Kidney epithelial cell (primary cell): ENCODE results near the gene SPEM3. TPM values are rescaled to one million over a fixed set of nuclear protein-coding genes. Genes with fewer than 3 reads are reported as not detected.

Source experiments
- total RNA-seq: library from RNA; depleted of rRNA; stranded (reverse); fragments of >200 nt; gene quantifications from 2 replicates; pipeline ENCODE4 v1.2.3, GENCODE V29; 2015

The SPEM3 gene
- total RNA-seq, 1 donor from 2014 or later: not detected

Other genes with a start within 250 kb of the SPEM3 start
- gene ASGR1, start 249.5 kb upstream of the SPEM3 start, total RNA-seq: 6.9 and 9.0 TPM in 2 replicates
- gene DLG4, start 209.0 kb upstream of the SPEM3 start, total RNA-seq: 6.1 and 12.9 TPM in 2 replicates
- gene ACADVL, start 208.9 kb upstream of the SPEM3 start, total RNA-seq: 219 and 344 TPM in 2 replicates
- gene DVL2, start 194.3 kb upstream of the SPEM3 start, total RNA-seq: 57.1 and 69.8 TPM in 2 replicates
- 41.3 and 53.3 TPM in 2 replicates for gene PHF23, start 189.4 kb upstream of the SPEM3 start, total RNA-seq
- gene GABARAP, start 186.4 kb upstream of the SPEM3 start, total RNA-seq: 277 and 595 TPM in 2 replicates
- 96.0 and 97.1 TPM in 2 replicates for gene CTDNEP1, start 177.1 kb upstream of the SPEM3 start, total RNA-seq
- gene ELP5, start 176.6 kb upstream of the SPEM3 start, total RNA-seq: 20.8 and 29.0 TPM in 2 replicates
- gene CLDN7, start 166.4 kb upstream of the SPEM3 start, total RNA-seq: 248 and 250 TPM in 2 replicates
- 0.38 and 1.1 TPM in 2 replicates for gene SLC2A4, start 147.1 kb upstream of the SPEM3 start, total RNA-seq
- 0.08 and 0.48 TPM in 2 replicates for gene YBX2, start 134.2 kb upstream of the SPEM3 start, total RNA-seq
- 460 and 490 TPM in 2 replicates for gene EIF5A, start 121.2 kb upstream of the SPEM3 start, total RNA-seq
- gene GPS2, start 113.5 kb upstream of the SPEM3 start, total RNA-seq: 73.5 and 76.0 TPM in 2 replicates
- gene NEURL4, start 99.5 kb upstream of the SPEM3 start, total RNA-seq: 16.3 and 29.9 TPM in 2 replicates
- gene ACAP1, start 92.3 kb upstream of the SPEM3 start, total RNA-seq: 0.14 and 3.6 TPM in 2 replicates
- 14.9 and 15.5 TPM in 2 replicates for gene KCTD11, start 76.7 kb upstream of the SPEM3 start, total RNA-seq
- not detected in 2 replicates for gene TMEM95, start 73.7 kb upstream of the SPEM3 start, total RNA-seq
- gene TNK1, start 47.8 kb upstream of the SPEM3 start, total RNA-seq: 4.0 and 13.3 TPM in 2 replicates
- 61.8 and 74.7 TPM in 2 replicates for gene PLSCR3, start 34.3 kb upstream of the SPEM3 start, total RNA-seq
- gene TMEM256, start 24.8 kb upstream of the SPEM3 start, total RNA-seq: 66.9 and 77.1 TPM in 2 replicates
- gene NLGN2, start 21.0 kb upstream of the SPEM3 start, total RNA-seq: 8.3 and 8.4 TPM in 2 replicates
- gene SPEM1, start 8.5 kb upstream of the SPEM3 start, total RNA-seq: not detected in 2 replicates
- gene SPEM2, start 3.2 kb upstream of the SPEM3 start, total RNA-seq: not detected in 2 replicates
- gene TMEM102, start 6.6 kb downstream of the SPEM3 start, total RNA-seq: 31.7 and 34.9 TPM in 2 replicates
- 1.5 and 1.8 TPM in 2 replicates for gene FGF11, start 10.7 kb downstream of the SPEM3 start, total RNA-seq
- 19.0 and 21.6 TPM in 2 replicates for gene CHRNB1, start 16.2 kb downstream of the SPEM3 start, total RNA-seq
- gene ZBTB4, start 50.8 kb downstream of the SPEM3 start, total RNA-seq: 26.3 and 28.3 TPM in 2 replicates
- gene SLC35G6, start 52.6 kb downstream of the SPEM3 start, total RNA-seq: not detected in 2 replicates
- 56.9 and 57.8 TPM in 2 replicates for gene POLR2A, start 55.5 kb downstream of the SPEM3 start, total RNA-seq
- 9.0 and 9.4 TPM in 2 replicates for gene TNFSF12, start 120.2 kb downstream of the SPEM3 start, total RNA-seq
- gene TNFSF13, start 129.9 kb downstream of the SPEM3 start, total RNA-seq: 13.5 and 14.3 TPM in 2 replicates
- 107 and 109 TPM in 2 replicates for gene SENP3, start 133.1 kb downstream of the SPEM3 start, total RNA-seq
- 7.4 and 8.7 TPM in 2 replicates for gene CD68, start 150.8 kb downstream of the SPEM3 start, total RNA-seq
- 161 and 187 TPM in 2 replicates for gene MPDU1, start 155.0 kb downstream of the SPEM3 start, total RNA-seq
- 1.8 and 3.4 TPM in 2 replicates for gene SOX15, start 161.2 kb downstream of the SPEM3 start, total RNA-seq
- 43.0 and 45.7 TPM in 2 replicates for gene FXR2, start 186.0 kb downstream of the SPEM3 start, total RNA-seq
- gene SAT2, start 199.0 kb downstream of the SPEM3 start, total RNA-seq: 61.6 and 76.0 TPM in 2 replicates
- gene SHBG, start 201.3 kb downstream of the SPEM3 start, total RNA-seq: 0.79 TPM in 1 of 2 replicates, not detected in the other
- not detected in 2 replicates for gene ATP1B2, start 222.1 kb downstream of the SPEM3 start, total RNA-seq